Adrenal gland (tissue), 12 donors: ENCODE data around the gene RBM8A. TPM values are rescaled to one million over a fixed set of nuclear protein-coding genes. Genes with fewer than 3 reads are reported as not detected.

Source experiments
- DNase-seq, 7 donors: peaks; one replicate each; pipeline ENCODE4 v3.0.0-alpha.2; 2019 to 2020
- H3K27ac ChIP-seq, 5 donors: fragments of 200-600 bp; sonication (generic) in 4 of 5; 1 replicate in 3 of 5; 2 replicates in 2 of 5; pipeline versions ENCODE4 v1.5.1 to v1.8.0; 2016 to 2020; ENCODE audit warnings: mild to moderate bottlenecking in 1 of 5
- H3K27me3 ChIP-seq: fragments of 200-600 bp; 2 replicates; pipeline ENCODE4 v1.8.0; 2021
- H3K36me3 ChIP-seq, 2 donors: fragments of 200-600 bp; replicated peaks in 1 of 2; 1 replicate in 1 of 2; 2 replicates in 1 of 2; pipeline versions ENCODE4 v1.5.1 to v1.8.0; 2018 to 2022
- H3K4me1 ChIP-seq, 2 donors: fragments of 200-600 bp; replicated peaks in 1 of 2; 1 replicate in 1 of 2; 2 replicates in 1 of 2; pipeline versions ENCODE4 v1.5.1 to v1.8.0; 2018 to 2021
- H3K4me3 ChIP-seq, 4 donors: fragments of 200-600 bp; sonication (generic) in 3 of 4; one replicate each; pipeline ENCODE4 v1.5.1; 2016 to 2018
- H3K9me3 ChIP-seq, 3 donors: fragments of 200-600 bp; sonication (generic) in 1 of 3; replicated peaks in 1 of 3; 1 replicate in 2 of 3; 2 replicates in 1 of 3; pipeline versions ENCODE4 v1.5.1 to v1.8.0; 2016 to 2021
- CTCF ChIP-seq, 6 experiments: fragments of 450-650 bp in 4 of 6; fragments of 200-600 bp in 2 of 6; sonication (generic) in 1 of 6; IDR thresholded peaks; 1 replicate in 5 of 6; 2 replicates in 1 of 6; pipeline versions ENCODE4 v1.5.1 to v1.8.0; 2016 to 2021; ENCODE audit warnings: antibody characterized with exemption in 6 of 6, mild to moderate bottlenecking in 2 of 6, moderate library complexity in 1 of 6
- POLR2A ChIP-seq, 2 donors: fragments of 450-650 bp; IDR thresholded peaks; one replicate each; pipeline ENCODE4 v1.6.1; 2017; ENCODE audit warnings: antibody characterized with exemption in 2 of 2, mild to moderate bottlenecking in 2 of 2, moderate library complexity in 1 of 2
- WGBS, 4 donors: extraction: QIAGEN DNeasy Blood & Tissue Kit in 2 of 4; methylation state at CpG; one replicate each; pipeline versions ENCODE4 v1.1.5 to v1.1.7; 2013 to 2017; 5-methylcytosine and 5-hydroxymethylcytosine counted together
- intact Hi-C, 2 donors: fragments of 100-400 bp; cut with DNase I; formaldehyde crosslinking; loops; one replicate each; pipeline versions ENCODE4 v1.14.1 to v1.15.0; 2022 to 2023
- polyA plus RNA-seq, 3 donors: library from polyadenylated mRNA; stranded (reverse); fragments of 200-250 nt in 2 of 3; fragments of 350-450 nt in 1 of 3; fragmentation: Illumina TruSeq in 1 of 3; extraction: RNeasy Lipid Tissue Mini Kit (QIAGEN cat#74804) in 1 of 3; gene quantifications; one replicate each; pipeline ENCODE4 v1.2.3, GENCODE V29; 2013 to 2014
- total RNA-seq, 9 donors: library from RNA; depleted of rRNA in 4 of 9; stranded (reverse); fragments of >200 nt in 4 of 9; fragments of 120-200 nt in 1 of 9; fragmentation: NEBNext Ultra II Directional in 1 of 9; extraction: Animal tissue kit (Norgen Biotek cat#: 25700) in 1 of 9; gene quantifications; one replicate each; pipeline versions ENCODE4 v1.1.0 to v1.2.4, GENCODE V29; 2013 to 2023
- donor health status: healthy with polysubstance abuse.
- donor health status: Bipolar disorder and iron deficiency.
- donor health status: DM: yes; HTN: yes; CAD: no.
- donor health status: DM: no; HTN: no; CAD: no.
- donor health status: DM: no; HTN: no; CAD: no.
- donor health status: DM: yes; HTN: yes; CAD: no.

RBM8A gene
- total and polyA plus RNA-seq, 12 donors = 61.5 to 223 (median 111) TPM

- Histone ChIP-seq H3K36me3 (no peaks in the 10 kb centered on the region), H3K9me3 (no peaks in the 10 kb centered on the region), H3K4me1 (peaks cover 26 to 48% of the 10 kb centered on the region in 2 donors), H3K4me3 (peak within 1 kb of the TSS; percentile 26 to 78 (median 53)), H3K27ac (peak within 1 kb of the TSS; percentile 80 to 91 (median 85)), H3K27me3 (no peaks in the 10 kb centered on the region)
- TF ChIP-seq CTCF (IDR thresholded peaks at IDR 0.05) = no peak
- peak in 1 of 2 donors; percentile 98 for TF ChIP-seq POLR2A (IDR thresholded peaks at IDR 0.05)
- intact Hi-C loops = loop anchor here in 1 of 2 donors (5.0 to 10.0 kb wide), 2 partner anchors 47 to 70 kb away; partner anchors contain the start of gene PEX11B
- DNase-seq = peak; percentile 95 to 99 (median 98)
- WGBS, 4 donors = 0 to 1% (median 1%) methylated on average over 28 to 37 of the region's 37 CpGs
Observed at GRCh38 chr1:145964328-145965118, 37.2 kb upstream of the RBM8A start, which contains the start of the genes ANKRD34A and POLR3GL. Gene ANKRD34A, minus strand, starts transcription at chr1:145964575. Its CDS starts 2,816 bp downstream, at chr1:145961759. Gene POLR3GL, plus strand, starts transcription at chr1:145964690. Its CDS starts 10,176 bp downstream, at chr1:145974866.

DNA sequence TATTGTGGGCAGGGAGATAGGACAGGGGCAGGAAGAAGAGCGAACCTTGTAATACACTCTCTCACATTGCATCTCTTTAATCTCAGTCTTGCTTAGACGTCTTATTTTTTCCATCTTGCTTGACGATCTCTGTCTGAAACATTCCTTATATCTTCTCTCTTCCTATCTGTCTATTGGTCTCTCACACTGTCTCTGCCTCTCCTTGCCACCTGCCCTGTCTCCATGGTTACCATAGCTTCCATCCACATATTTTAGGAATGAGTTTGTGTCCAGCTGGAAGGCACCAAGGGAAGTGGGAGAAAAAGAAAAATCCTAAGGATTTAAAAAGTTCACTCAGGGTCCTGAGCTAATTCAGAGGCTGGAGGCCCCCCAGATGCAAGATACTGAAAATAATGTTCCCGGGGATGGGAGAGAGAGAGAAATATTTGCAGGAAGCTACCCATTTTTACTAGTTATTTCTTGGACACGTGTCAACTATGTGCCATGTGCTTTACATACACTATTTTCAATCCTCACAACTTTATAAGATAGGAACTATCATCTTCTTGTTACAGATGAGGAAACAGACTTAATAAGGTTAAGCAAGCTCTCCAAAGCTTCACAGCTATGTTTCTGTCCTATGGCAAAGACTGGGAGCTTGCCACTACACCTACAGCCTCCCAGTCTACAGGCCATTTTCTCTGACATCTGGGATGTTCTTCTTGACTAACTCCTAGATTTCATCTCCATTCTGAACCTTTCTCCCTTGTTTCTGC, 36.2 kb upstream of the RBM8A start:
- H3K4me3 ChIP-seq = peak overlapping the region in 1 of 4 donors; percentile 66
- whole genome bisulfite sequencing, 4 donors = 45 to 58% (median 54%) methylated on average over 5 of the region's 5 CpGs
- peak overlapping the region; percentile 80 to 91 (median 85) for H3K27ac ChIP-seq
- no peaks in the 10 kb centered on the region for H3K27me3 ChIP-seq
- no peaks in the 10 kb centered on the region for H3K9me3 ChIP-seq
- no peak for DNase-seq
- peaks cover 26 to 51% of the 10 kb centered on the region in 2 donors for H3K4me1 ChIP-seq
- TF ChIP-seq POLR2A (IDR thresholded peaks at IDR 0.05) (no peak), CTCF (IDR thresholded peaks at IDR 0.05) (no peak)
- intact Hi-C loops = loop anchor here in 1 of 2 donors (10.0 kb wide), 1 partner anchor 71 kb away; no protein-coding TSS in a partner anchor
- no peaks in the 10 kb centered on the region for H3K36me3 ChIP-seq

GRCh38 chr1:145962157-145963102, 35.1 kb upstream of the RBM8A start:
- DNase-seq = peak in 3 of 7 donors; percentile 16 to 61 (median 48)
- 5 to 12% (median 7%) methylated on average over 15 to 33 of the region's 36 CpGs for WGBS, 4 donors
- intact Hi-C loops = loop anchor here in 1 of 2 donors (10.0 kb wide), 1 partner anchor 72 kb away; no protein-coding TSS in a partner anchor

More at GRCh38 chr1:145962157-145963102, 35.1 kb upstream of the RBM8A start:
- Histone ChIP-seq H3K9me3 (no peaks in the 10 kb centered on the region), H3K4me1 (peaks cover 30 to 55% of the 10 kb centered on the region in 2 donors), H3K27me3 (no peaks in the 10 kb centered on the region), H3K27ac (peak overlapping the region in 3 of 5 donors; percentile 17 to 91 (median 67)), H3K4me3 (peak overlapping the region in 2 of 4 donors; percentile 14 to 51), H3K36me3 (no peaks in the 10 kb centered on the region)
- TF ChIP-seq CTCF (IDR thresholded peaks at IDR 0.05) (no peak), POLR2A (IDR thresholded peaks at IDR 0.05) (no peak)
